Lower leg skin (tissue), 3 donors: ENCODE results near the gene TOX2.

ENCODE experiments used
- CTCF ChIP-seq, 3 donors: fragments of 450-650 bp; IDR thresholded peaks; one replicate each; pipeline ENCODE4 v1.5.1; 2016; ENCODE audit warnings: antibody characterized with exemption in 3 of 3, mild to moderate bottlenecking in 3 of 3, moderate library complexity in 2 of 3
- POLR2A ChIP-seq, 2 donors: fragments of 450-650 bp; IDR thresholded peaks; one replicate each; pipeline ENCODE4 v1.6.1; 2016 to 2017; ENCODE audit warnings: antibody characterized with exemption in 2 of 2, mild to moderate bottlenecking in 1 of 2, moderate library complexity in 1 of 2

- TF ChIP-seq CTCF (IDR thresholded peaks at IDR 0.05) (no peak), POLR2A (IDR thresholded peaks at IDR 0.05) (no peak)
Observed at GRCh38 chr20:44064501-44065400, 150.1 kb downstream of the TOX2 start.
